G401.6 (cell line): ENCODE data around the gene OXT.
"Not testable (repeated sequence)": the region's sequence is repeated elsewhere in the genome, so short reads cannot be mapped to it uniquely, and the experiment has no call there.

Experiments
- FAIRE-seq: peaks from 2 replicates; lab custom pipeline; 2012; peaks lifted over from hg19 to GRCh38; lab: Jason Lieb, UNC

The OXT gene

GRCh38 chr20:3051385-3052019 lies 19.9 kb upstream of the OXT start:
- no peak for FAIRE-seq

DNA sequence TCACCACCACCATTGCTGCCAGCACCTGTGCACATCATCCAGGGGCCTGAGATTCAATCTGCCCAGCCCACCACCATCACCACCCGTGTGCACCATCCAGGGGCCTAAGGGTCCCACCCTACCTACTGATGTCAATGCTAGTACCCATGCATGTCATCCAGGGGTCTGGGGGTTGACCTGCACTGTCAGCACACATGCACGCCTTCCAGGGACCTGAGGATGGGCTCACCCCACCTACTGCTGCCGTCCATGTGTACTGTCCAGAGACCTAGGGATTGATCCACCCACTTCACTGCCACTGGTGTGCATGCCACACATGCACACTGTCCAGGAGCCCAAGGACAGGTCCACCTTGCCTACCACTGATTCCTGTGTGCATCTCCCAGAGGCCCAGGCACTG lies 11.9 kb upstream of the OXT start:
- no peak for FAIRE-seq

DNA sequence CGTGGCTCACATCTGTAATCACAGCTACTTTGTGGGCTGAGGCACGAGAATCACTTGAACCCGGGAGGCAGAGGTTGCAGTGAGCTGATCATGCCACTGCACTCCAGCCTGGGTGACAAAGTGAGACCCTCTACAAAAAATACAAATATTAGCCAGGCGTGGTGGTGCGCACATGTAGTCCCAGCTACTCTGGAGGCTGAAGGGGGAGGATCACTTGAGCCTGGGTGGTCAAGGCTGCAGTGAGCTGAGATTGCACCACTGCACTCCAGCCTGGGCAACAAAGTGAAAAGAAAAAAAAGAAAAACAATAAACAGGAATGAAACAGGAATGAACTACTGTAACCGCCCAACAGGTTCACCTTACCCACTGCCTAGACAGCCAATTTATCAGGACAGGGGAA lies 7.3 kb upstream of the OXT start:
- FAIRE-seq: not testable (repeated sequence)

DNA sequence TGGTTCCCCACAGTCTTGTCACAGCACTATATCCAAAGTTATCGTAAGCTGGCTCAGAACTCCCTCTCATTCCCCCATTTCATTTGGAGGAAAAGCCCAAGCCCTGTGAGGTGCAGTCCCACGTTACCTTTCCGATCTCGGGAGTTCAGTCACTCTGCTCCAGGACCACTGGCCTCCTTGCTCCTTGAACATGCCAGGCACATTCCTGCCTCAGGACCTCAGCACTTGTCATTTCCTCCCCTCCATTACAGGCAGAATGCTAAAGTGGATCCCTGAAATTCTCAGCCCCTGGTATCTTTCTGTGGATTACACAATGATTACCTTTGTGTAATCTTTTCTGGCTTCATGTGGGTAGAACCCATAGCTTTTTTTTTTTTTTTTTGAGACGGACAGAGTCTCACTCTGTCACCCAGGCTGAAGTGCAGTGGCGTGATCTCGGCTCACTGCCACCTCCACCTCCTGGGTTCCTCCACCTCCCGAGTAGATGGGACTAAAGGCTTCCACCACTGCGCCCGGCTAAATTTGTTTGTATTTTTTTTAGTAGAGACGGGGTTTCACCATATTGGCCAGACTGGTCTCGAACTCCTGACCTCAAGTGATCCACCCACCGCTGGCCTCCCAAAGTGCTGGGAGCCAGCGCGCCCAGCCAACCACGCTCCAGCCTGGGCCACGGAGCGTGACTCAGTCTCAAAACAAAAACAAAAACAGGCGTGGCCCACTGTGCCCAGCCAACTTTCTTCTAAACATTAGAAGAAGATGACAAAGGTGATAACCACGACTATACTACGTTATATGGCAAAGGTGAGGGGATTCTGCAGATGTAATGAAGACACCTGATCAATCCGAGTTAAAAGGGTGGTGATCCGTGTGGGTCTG lies 4.0 kb upstream of the OXT start:
- FAIRE-seq: no peak

- FAIRE-seq: no peak
Observed at GRCh38 chr20:3068075-3068474, 3.3 kb upstream of the OXT start.

- FAIRE-seq: no peak
Observed at GRCh38 chr20:3068986-3069900, 2.2 kb upstream of the OXT start.

GRCh38 chr20:3070725-3071124 lies 695 bp upstream of the OXT start:
- no peak for FAIRE-seq

- no peak for FAIRE-seq
Observed at GRCh38 chr20:3071266-3071609, 182 bp upstream of the OXT start.

- FAIRE-seq: no peak
Observed at GRCh38 chr20:3072530-3073250, 1.3 kb downstream of the OXT start.

DNA sequence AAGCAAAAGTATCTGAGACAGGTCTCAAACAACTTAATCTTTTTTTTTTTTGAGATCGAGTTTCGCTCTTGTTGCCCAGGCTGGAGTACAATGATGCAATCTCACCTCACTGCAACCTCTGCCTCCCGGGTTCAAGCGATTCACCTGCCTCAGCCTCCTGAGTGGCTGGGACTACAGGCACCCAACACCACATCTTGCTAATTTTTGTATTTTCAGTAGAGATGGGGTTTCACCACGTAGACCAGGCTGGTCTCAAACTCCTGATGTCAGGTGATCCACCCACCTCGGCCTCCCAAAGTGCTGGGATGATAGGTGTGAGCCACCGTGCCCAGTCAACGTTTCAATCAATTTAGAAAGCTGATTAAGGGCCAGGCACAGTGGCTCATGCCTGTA lies 1.8 kb downstream of the OXT start:
- not testable (repeated sequence) for FAIRE-seq

GRCh38 chr20:3074812-3075211 lies 3.4 kb downstream of the OXT start:
- FAIRE-seq: no peak

GRCh38 chr20:3075315-3075714 lies 3.9 kb downstream of the OXT start:
- FAIRE-seq: not testable (repeated sequence)

DNA sequence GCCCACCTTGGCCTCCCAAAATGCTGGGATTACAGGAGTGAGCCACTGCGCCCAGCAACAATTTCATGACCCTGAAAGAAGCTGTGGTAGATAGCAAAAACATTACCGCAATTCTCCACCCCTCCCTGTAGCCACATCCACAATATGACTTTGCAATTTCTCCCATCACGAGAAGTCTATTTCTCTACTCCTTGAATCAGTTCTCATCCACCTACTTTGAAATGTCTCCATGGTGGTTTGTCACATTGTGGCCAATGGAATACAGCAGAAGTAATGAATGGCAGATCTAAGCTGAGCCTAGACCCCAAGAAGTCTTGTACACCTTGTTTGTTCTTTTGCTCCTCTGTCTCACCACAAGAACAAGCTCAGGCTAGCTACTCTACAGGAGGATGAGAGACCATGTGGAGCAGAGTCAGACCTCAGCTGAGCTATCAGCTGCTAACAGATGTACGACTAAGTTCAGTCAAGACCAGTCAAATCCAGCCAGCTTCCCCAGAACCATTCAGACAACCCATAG lies 6.3 kb downstream of the OXT start:
- no peak for FAIRE-seq

GRCh38 chr20:3080939-3081388 lies 9.5 kb downstream of the OXT start:
- FAIRE-seq: no peak

DNA sequence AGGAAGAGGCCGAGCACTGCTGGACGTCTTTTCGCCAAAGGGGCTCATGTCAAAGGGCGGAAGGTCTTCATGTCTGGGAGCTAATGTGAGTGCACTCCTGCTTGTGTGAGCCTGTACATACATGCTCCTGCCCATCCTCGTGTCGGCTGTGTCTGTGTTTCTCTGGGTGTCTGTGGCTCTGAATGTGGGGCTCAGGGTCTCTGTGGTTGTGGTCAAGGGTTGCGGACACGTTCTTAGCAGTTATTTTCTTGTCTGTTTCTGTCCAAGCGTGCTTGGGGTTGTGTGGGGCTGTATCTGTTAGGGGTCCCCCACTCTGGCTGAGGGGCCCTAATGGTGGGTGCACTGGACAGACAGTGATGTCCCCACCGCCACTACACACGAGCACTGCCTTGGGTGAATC lies 10.2 kb downstream of the OXT start:
- FAIRE-seq: no peak

DNA sequence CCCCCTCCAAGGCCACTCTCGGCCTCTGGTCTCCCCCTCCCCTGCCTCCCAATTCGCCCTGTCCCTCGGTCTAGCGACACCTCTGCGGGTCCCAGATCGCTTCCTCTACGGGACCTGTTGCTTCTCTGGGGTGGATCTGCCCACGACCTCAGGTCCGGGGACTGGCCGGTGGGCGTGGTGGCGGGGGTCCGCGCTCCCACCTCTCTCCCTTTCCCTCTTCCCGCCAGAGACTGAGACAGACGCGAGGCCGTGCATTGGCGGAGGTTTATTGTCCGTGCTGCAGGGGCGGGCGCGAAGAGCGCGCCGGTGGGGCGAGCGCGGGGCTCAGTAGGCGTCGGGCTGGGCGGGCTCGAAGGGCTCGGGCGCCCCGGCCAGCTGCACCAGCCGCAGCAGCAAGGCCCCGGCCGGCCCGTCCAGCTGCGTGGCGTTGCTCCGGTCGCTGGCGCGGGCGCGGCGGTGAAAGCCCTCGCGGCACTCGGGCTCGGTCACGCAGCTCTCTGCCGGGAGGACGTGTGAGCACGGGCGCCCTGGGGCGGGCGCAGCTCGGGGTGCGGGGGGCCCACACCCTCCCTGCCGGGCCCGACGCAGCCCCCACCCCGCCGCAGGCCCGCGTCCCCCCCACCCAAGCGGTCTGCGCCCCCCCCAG lies 11.0 kb downstream of the OXT start:
- no peak for FAIRE-seq

DNA sequence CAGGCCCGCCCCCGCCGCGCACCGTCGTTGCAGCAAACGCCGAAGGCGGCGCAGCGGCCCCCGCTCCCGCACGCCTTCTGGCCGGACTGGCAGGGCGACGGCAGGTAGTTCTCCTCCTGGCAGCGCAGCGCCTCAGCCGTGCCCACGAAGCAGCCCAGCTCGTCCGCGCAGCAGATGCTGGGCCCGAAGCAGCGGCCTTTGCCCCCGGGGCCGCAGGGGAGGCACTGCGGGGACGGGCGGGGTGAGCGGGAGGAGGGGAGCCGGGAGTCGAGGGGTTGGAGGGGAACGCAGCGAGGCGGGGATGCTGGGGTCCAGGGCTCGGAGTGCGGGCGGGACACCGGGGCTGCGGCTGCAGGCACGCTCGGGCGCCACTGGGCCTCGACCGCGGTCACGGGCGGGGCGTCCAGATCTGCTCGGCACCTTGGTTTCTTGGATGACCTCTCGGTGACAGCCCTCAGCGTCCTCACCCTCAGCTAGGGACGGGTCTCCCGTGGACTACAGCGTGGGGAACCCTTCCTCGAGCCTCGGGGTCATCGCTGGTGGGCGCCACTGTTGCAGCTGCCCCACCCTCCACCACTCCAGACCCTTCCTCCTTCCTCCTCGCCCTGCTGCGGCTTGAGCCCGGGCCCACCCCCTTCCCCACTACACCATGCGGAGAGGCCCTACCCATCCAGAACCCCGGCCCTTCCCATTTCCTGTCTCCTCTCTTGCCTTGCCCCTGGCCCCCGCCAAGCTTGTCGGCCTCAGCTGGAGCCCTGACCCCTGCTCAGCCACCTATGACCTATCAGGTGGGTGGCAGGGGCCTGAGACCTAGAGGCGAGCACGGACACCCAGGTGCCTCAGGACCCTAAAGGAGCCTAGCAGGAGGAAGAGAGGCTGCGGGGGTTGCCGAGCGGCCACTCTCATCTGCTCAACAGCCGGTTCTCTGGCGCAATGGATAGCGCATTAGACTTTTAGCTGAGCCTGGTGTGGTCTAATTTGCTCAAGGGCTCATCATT lies 11.8 kb downstream of the OXT start:
- FAIRE-seq: no peak

DNA sequence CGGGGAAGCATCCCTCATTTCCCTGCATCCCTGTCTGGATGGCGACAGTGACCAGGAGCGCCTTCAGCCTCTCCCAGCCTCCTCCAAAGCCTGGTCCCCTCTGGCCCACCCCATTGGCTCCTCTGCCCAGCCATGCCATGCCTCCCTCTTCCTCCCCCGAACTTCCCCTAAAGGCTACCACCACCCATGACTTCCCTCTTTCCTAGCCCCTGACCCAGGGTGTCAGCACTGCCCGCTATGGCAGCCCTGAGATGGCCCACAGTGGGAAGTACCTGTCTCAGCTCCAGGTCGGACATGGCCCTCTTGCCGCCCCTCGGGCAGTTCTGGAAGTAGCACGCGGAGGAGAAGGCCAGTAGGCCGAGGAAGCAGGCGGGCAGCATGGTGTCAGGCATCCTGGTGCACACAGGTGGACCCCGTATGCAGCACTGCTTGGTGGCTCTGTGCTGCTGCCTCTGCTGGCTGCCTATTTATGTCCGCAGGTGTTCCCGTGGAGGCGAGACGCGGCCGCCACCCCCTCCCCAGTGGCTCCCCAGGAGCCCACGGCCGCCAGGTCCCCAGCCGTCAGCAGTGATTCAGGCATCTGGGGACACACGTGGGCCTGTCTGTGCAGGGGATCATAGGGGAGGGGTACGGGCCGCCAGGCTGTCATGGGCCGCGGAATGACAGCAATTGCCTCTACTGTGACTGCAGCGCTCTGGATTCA lies 13.0 kb downstream of the OXT start, which contains the start of gene AVP:
Gene AVP, minus strand, starts transcription at position 442 of the 703 bp plus-strand sequence. Its CDS starts 50 bp downstream, at position 392.
- no peak for FAIRE-seq

DNA sequence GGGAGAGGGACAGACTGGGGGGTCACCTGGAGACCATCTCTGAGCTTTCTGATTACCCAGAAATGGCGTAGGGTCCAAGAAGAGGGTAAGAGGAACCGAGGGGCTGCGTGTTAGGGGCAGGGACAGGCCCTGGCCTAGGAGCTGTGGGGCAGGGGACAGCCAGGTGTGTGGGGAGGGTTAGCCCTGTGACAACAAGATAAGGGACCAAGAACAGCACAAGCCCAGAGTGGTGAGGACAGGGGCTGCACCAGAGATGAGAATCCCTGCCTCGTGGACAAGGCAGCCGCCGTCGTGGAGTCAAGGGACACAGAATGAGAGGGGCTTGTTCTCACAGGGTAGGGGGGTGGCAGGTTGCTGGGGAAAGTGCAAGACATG lies 13.6 kb downstream of the OXT start:
- FAIRE-seq: no peak
